HepG2 (cell line): ENCODE measurements around the gene RLF. TPM values are rescaled to one million over a fixed set of nuclear protein-coding genes. Genes with fewer than 3 reads are reported as not detected.

Experiments
- ATF7 ChIP-seq, 2 experiments: fragments of 450-650 bp in 1 of 2; sonication (generic) in 1 of 2; formaldehyde crosslinking in 1 of 2; IDR thresholded peaks; 2 replicates each; pipeline versions ENCODE4 v1.4.0 to v1.6.1; 2016 to 2020; ENCODE audit warnings: antibody characterized with exemption in 1 of 2, mild to moderate bottlenecking in 1 of 2, missing genetic modification reagents in 1 of 2
- CREB1 ChIP-seq, 2 experiments: fragments of 450-650 bp in 1 of 2; IDR thresholded peaks; 2 replicates each; pipeline ENCODE4 v1.6.1; 2016 to 2017; ENCODE audit warnings: control low read depth in 1 of 2, mild to moderate bottlenecking in 1 of 2, missing compliant biosample characterization in 1 of 2, missing genetic modification characterization in 1 of 2
- JUNB ChIP-seq: sonication (generic); formaldehyde crosslinking; IDR thresholded peaks from 2 replicates; pipeline ENCODE4 v1.8.0; 2022; ENCODE audit warnings: missing genetic modification reagents, mild to moderate bottlenecking, borderline replicate concordance
- MEF2D ChIP-seq: sonication (generic); formaldehyde crosslinking; IDR thresholded peaks from 2 replicates; pipeline ENCODE4 v1.5.1; 2020; ENCODE audit warnings: mild to moderate bottlenecking, missing genetic modification reagents
- NR2F1 ChIP-seq, 2 experiments: fragments of 450-650 bp in 1 of 2; formaldehyde crosslinking in 1 of 2; IDR thresholded peaks; 2 replicates each; pipeline versions ENCODE4 v1.5.0 to v1.6.1; 2016 to 2020; ENCODE audit warnings: mild to moderate bottlenecking in 1 of 2, missing compliant biosample characterization in 1 of 2, missing genetic modification reagents in 1 of 2, moderate library complexity in 1 of 2
- SMAD9 ChIP-seq: sonication (generic); formaldehyde crosslinking; IDR thresholded peaks from 2 replicates; pipeline ENCODE4 v1.5.1; 2020; ENCODE audit warnings: mild to moderate bottlenecking, missing genetic modification reagents
- TBL1XR1 ChIP-seq: fragments of 150-350 bp; IDR thresholded peaks from 2 replicates; pipeline ENCODE4 v1.6.1; 2014; ENCODE audit warnings: borderline replicate concordance, low read length; ENCODE audit not compliant: partially characterized antibody
- U2AF2 ChIP-seq: fragments of 200-400 bp; formaldehyde crosslinking; IDR thresholded peaks from 2 replicates; pipeline ENCODE4 v1.6.1; 2017; ENCODE audit warnings: low read depth, mild to moderate bottlenecking, low read length
- ZBTB26 ChIP-seq: IDR thresholded peaks from 2 replicates; pipeline ENCODE4 v1.6.1; 2016; ENCODE audit warnings: missing compliant biosample characterization, missing genetic modification reagents, borderline replicate concordance
- ZBTB4 ChIP-seq: sonication (generic); formaldehyde crosslinking; IDR thresholded peaks from 2 replicates; pipeline ENCODE4 v1.4.0; 2020; ENCODE audit warnings: missing genetic modification reagents, mild to moderate bottlenecking, borderline replicate concordance
- ZNF256 ChIP-seq: sonication (generic); formaldehyde crosslinking; conservative IDR thresholded peaks from 2 replicates; pipeline ENCODE4 v1.4.0; 2020; ENCODE audit warnings: missing genetic modification reagents
- ZNF510 ChIP-seq: sonication (generic); formaldehyde crosslinking; IDR thresholded peaks from 2 replicates; pipeline ENCODE4 v1.4.0; 2020; ENCODE audit warnings: low read depth, mild to moderate bottlenecking, missing genetic modification reagents
- ZNF598 ChIP-seq: sonication (generic); formaldehyde crosslinking; IDR thresholded peaks from 2 replicates; pipeline ENCODE4 v1.5.1; 2020; ENCODE audit warnings: mild to moderate bottlenecking, missing genetic modification reagents, borderline replicate concordance
- ZNF616 ChIP-seq: sonication (generic); formaldehyde crosslinking; IDR thresholded peaks from 2 replicates; pipeline ENCODE4 v1.5.0; 2020; ENCODE audit warnings: low read depth, mild to moderate bottlenecking, missing genetic modification reagents
- ZNF777 ChIP-seq: sonication (generic); formaldehyde crosslinking; IDR thresholded peaks from 2 replicates; pipeline ENCODE4 v1.4.0; 2020; ENCODE audit warnings: missing genetic modification reagents
- ZNF781 ChIP-seq: sonication (generic); formaldehyde crosslinking; IDR thresholded peaks from 2 replicates; pipeline ENCODE4 v1.5.1; 2020; ENCODE audit warnings: borderline replicate concordance, mild to moderate bottlenecking, missing genetic modification reagents; ENCODE audit errors: not compliant biosample characterization
- polyA plus RNA-seq, 8 experiments: library from polyadenylated mRNA; depleted of rRNA in 3 of 8; stranded (reverse) in 7 of 8; unstranded in 1 of 8; fragments of >200 nt; fragmentation: Illumina TruSeq in 4 of 8; extraction: Trizol in 4 of 8; gene quantifications; 2 replicates each; pipeline versions ENCODE4 v1.2.1 to v1.2.3, GENCODE V29; 2011 to 2016; ENCODE audit warnings: low read depth in 4 of 8, missing spikeins in 1 of 8, mixed read lengths in 1 of 8; ENCODE audit not compliant: insufficient read depth in 1 of 8
- total RNA-seq, 5 experiments: library from RNA; depleted of rRNA; stranded (reverse); fragments of >200 nt; fragmentation: Illumina TruSeq; extraction: Trizol; gene quantifications; 2 replicates each; pipeline ENCODE4 v1.2.3, GENCODE V29; 2016; ENCODE audit warnings: low read depth in 1 of 5
- TF ChIP-seq, protein P1 (sequence below): sonication (generic); formaldehyde crosslinking; IDR thresholded peaks from 2 replicates; pipeline ENCODE4 v1.4.0; 2020; ENCODE audit warnings: missing genetic modification reagents
- TF ChIP-seq, protein P2 (sequence below), 2 experiments: sonication (generic) in 1 of 2; formaldehyde crosslinking in 1 of 2; IDR thresholded peaks; 2 replicates each; pipeline versions ENCODE4 v1.4.0 to v1.6.1; 2018 to 2020; ENCODE audit warnings: missing genetic modification reagents in 2 of 2, borderline replicate concordance in 1 of 2, low read depth in 1 of 2, mild to moderate bottlenecking in 1 of 2, missing biosample characterization in 1 of 2

RLF gene
- total and polyA plus RNA-seq, 2 of the 13 experiments (the other 11 are each of a cell fraction or from before 2014, with no cell fraction given), result 9.0 to 15.7 TPM

DNA sequence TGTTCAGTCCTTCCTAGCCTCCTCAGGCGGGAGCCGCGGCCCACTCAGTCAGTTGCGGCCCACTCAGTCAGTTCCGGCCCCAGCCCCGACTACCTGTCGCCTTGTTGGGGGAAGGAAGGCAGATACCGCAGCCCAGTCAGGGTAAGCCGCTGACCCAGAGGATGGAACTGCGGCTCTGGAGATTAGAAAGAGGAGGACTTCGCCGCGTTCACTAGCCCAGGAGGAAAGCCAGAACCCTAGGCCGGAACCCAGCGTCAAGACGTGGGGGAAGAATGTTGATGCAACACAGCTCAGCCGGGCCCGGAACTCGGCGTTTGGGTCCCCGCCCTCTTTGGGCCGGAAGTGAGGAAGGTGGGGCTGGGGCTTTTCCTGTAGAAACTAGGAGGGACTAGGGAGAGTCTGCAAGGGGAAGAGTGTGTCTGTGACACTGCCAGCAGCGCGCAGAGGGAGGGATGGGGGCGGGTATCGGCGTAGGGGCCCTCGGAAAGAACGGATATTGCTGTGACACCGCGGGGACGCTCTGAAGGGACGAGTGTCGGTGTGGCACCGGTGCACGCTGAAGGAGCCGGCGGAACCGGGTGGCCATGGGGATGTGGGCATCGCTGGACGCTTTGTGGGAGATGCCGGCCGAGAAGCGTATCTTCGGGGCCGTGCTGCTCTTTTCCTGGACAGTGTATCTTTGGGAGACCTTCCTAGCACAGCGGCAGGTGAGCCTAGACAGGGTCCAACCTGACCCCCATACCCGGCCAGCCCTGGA lies 96.7 kb downstream of the RLF start, which contains the start of gene ZMPSTE24 (continued):
- TF ChIP-seq MEF2D (CRISPR knock-in tag) (peak; percentile 79; the same call in 1 of the 2 replicates), ATF7 (IDR thresholded peaks at IDR 0.05) (0 out of 2 replicates have a peak, but pooled peaks have one; percentile 5), ATF7 (CRISPR knock-in tag; IDR thresholded peaks at IDR 0.05) (peak; percentile 79; the same call in 1 of the 2 replicates), ZNF510 (CRISPR knock-in tag) (peak; percentile 58; the same call in 1 of the 2 replicates), ZBTB26 (CRISPR knock-in tag) (peak; percentile 63; the same call in 1 of the 2 replicates), U2AF2 (no peak), ZNF616 (peak; percentile 58; the same call in 1 of the 2 replicates), SMAD9 (CRISPR knock-in tag) (0 out of 2 replicates have a peak, but pooled peaks have one; percentile 20), ZNF777 (CRISPR knock-in tag) (no peak), ZNF598 (no peak; the same call in none of the 2 replicates), ZBTB4 (no peak), CREB1 (IDR thresholded peaks at IDR 0.05) (peak; percentile 84), CREB1 (CRISPR knock-in tag; IDR thresholded peaks at IDR 0.05) (peak; percentile 94), TBL1XR1 (peak; percentile 34), JUNB (CRISPR knock-in tag) (no peak), ZNF781 (CRISPR knock-in tag) (peak; percentile 70), ZNF256 (CRISPR knock-in tag) (no peak), NR2F1 (CRISPR knock-in tag; IDR thresholded peaks at IDR 0.05) (no peak)
- TF ChIP-seq, protein P1, sequence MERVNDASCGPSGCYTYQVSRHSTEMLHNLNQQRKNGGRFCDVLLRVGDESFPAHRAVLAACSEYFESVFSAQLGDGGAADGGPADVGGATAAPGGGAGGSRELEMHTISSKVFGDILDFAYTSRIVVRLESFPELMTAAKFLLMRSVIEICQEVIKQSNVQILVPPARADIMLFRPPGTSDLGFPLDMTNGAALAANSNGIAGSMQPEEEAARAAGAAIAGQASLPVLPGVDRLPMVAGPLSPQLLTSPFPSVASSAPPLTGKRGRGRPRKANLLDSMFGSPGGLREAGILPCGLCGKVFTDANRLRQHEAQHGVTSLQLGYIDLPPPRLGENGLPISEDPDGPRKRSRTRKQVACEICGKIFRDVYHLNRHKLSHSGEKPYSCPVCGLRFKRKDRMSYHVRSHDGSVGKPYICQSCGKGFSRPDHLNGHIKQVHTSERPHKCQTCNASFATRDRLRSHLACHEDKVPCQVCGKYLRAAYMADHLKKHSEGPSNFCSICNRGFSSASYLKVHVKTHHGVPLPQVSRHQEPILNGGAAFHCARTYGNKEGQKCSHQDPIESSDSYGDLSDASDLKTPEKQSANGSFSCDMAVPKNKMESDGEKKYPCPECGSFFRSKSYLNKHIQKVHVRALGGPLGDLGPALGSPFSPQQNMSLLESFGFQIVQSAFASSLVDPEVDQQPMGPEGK (CRISPR knock-in tag), result peak; percentile 92
- TF ChIP-seq, protein P2, sequence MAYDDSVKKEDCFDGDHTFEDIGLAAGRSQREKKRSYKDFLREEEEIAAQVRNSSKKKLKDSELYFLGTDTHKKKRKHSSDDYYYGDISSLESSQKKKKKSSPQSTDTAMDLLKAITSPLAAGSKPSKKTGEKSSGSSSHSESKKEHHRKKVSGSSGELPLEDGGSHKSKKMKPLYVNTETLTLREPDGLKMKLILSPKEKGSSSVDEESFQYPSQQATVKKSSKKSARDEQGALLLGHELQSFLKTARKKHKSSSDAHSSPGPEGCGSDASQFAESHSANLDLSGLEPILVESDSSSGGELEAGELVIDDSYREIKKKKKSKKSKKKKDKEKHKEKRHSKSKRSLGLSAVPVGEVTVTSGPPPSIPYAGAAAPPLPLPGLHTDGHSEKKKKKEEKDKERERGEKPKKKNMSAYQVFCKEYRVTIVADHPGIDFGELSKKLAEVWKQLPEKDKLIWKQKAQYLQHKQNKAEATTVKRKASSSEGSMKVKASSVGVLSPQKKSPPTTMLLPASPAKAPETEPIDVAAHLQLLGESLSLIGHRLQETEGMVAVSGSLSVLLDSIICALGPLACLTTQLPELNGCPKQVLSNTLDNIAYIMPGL (CRISPR knock-in tag; IDR thresholded peaks at IDR 0.05; ENCODE audit: borderline replicate concordance in 1 of 2, low read depth in 1 of 2), result peak; percentile 82 to 95; a peak in 3 of 4 replicates
